OCI-LY3 (cell line): Measurements from ENCODE around the gene SNORC.

ENCODE experiments used
- H2AFZ ChIP-seq: fragments of 200-600, 300-600 bp; shearing (Covaris generic); 2 replicates; pipeline ENCODE4 v1.6.0; 2014; ENCODE audit warnings: antibody characterized with exemption, low read depth, low read length
- H3K27ac ChIP-seq: fragments of 200-600, 300-600 bp; sonication (generic); 2 replicates; pipeline ENCODE4 v1.5.1; 2014; ENCODE audit warnings: mild to moderate bottlenecking, low read length, moderate library complexity, mixed read lengths
- H3K27me3 ChIP-seq: fragments of 200-600, 300-600 bp; sonication (generic); 2 replicates; pipeline ENCODE4 v1.6.1; 2014; ENCODE audit warnings: low read depth, low read length, mixed read lengths
- H3K36me3 ChIP-seq: fragments of 200-600, 300-600 bp; sonication (generic); replicated peaks from 2 replicates; pipeline ENCODE3; 2014; ENCODE audit warnings: low read depth, low read length, mixed read lengths
- H3K4me1 ChIP-seq: fragments of 300-600, 200-600 bp; sonication (generic); 2 replicates; pipeline ENCODE4 v1.6.1; 2014; ENCODE audit warnings: low read length, mixed read lengths
- H3K4me2 ChIP-seq: fragments of 200-600, 300-600 bp; sonication (generic); 2 replicates; pipeline ENCODE4 v1.6.1; 2014; ENCODE audit warnings: low read length, mixed read lengths
- H3K4me3 ChIP-seq: fragments of 300-600, 200-600 bp; sonication (generic); 2 replicates; pipeline ENCODE4 v1.5.1; 2014; ENCODE audit warnings: antibody characterized with exemption, mild to moderate bottlenecking, low read length, moderate library complexity
- H3K79me2 ChIP-seq: fragments of 300-600, 200-600 bp; shearing (Covaris generic); 2 replicates; pipeline ENCODE4 v1.6.1; 2014; ENCODE audit warnings: mild to moderate bottlenecking, low read length, mixed read lengths
- H3K9ac ChIP-seq: fragments of 300-600, 200-600 bp; shearing (Covaris generic); 2 replicates; pipeline ENCODE4 v1.6.0; 2014; ENCODE audit warnings: mild to moderate bottlenecking, low read length, moderate library complexity
- H3K9me3 ChIP-seq: fragments of 200-600, 300-600 bp; shearing (Covaris generic); 2 replicates; pipeline ENCODE4 v1.6.1; 2014; ENCODE audit warnings: low read length, mixed read lengths; ENCODE audit not compliant: insufficient read depth
- H4K20me1 ChIP-seq: fragments of 200-600, 300-600 bp; sonication (generic); 2 replicates; pipeline ENCODE4 v1.6.1; 2016; ENCODE audit warnings: low read length, mixed read lengths; ENCODE audit not compliant: insufficient read depth
- CTCF ChIP-seq: fragments of 200-600, 300-600 bp; sonication (generic); IDR thresholded peaks from 2 replicates; pipeline ENCODE4 v1.5.1; 2014; ENCODE audit warnings: antibody characterized with exemption, low read length, low read depth
- EZH2phosphoT487 ChIP-seq: fragments of 200-600 bp; shearing (Covaris generic); IDR thresholded peaks from 2 replicates; pipeline ENCODE4 v1.6.1; 2018; ENCODE audit warnings: antibody characterized with exemption, mixed run types, low read depth

The SNORC gene

DNA sequence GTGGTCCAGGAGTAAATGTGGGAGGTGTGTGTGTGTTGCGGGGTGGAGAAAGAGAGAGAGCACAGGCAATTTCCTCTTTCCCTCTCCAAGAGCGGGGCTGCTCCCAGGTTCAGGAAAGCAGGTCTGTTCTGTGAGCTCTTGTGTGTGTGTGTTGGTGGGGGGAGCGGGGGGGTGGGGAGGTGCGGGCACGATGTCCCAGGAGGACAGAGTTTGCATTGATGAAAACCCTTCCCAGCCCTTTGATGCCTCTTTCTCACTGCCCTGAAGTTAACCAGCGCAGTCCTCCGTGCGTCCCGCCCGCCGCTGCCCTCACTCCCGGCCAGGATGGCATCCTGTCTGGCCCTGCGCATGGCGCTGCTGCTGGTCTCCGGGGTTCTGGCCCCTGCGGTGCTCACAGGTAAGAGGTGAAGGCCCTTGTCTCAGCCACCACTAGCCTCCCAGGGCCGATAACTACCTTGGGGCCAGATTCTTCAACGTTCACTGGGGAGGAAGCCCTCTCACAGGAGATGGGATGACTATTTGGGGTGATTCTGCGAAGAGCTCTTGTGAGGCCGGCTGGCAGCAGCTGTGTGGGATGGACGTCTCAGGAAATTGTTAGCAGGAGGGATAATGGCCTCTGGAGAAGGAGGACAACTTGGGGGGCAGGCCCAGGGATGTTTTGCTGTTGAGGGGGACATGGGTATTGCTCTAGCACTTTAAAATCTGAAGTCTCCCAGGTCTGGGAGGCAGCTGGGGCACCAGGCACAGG is at the start of gene SNORC:
Gene SNORC (plus strand): TSS at position 247 of the 748 bp plus-strand sequence. CDS start 78 bp downstream, at position 325.
- no peak within 1 kb of the TSS for H3K4me3 ChIP-seq
- H3K4me1 ChIP-seq = no peaks in the 10 kb centered on the region
- H3K36me3 ChIP-seq = no peaks in the 10 kb centered on the region
- no peak within 1 kb of the TSS for H2AFZ ChIP-seq
- no peak within 1 kb of the TSS for H3K9ac ChIP-seq
- no peaks in the 10 kb centered on the region for H3K9me3 ChIP-seq
- TF ChIP-seq EZH2phosphoT487 = no peak
- TF ChIP-seq CTCF = no peak
- H3K79me2 ChIP-seq = no peaks in the 10 kb centered on the region
- H3K27ac ChIP-seq = no peak within 1 kb of the TSS
- no peak within 1 kb of the TSS for H3K4me2 ChIP-seq
- H3K27me3 ChIP-seq = no peaks in the 10 kb centered on the region
- no peaks in the 10 kb centered on the region for H4K20me1 ChIP-seq

- H3K4me3 ChIP-seq = no peak overlapping the region
- no peaks in the 10 kb centered on the region for H3K79me2 ChIP-seq
- no peak overlapping the region for H3K9ac ChIP-seq
- peaks cover 9% of the 10 kb centered on the region for H3K36me3 ChIP-seq
- no peaks in the 10 kb centered on the region for H3K4me1 ChIP-seq
- no peaks in the 10 kb centered on the region for H4K20me1 ChIP-seq
- no peak overlapping the region for H3K4me2 ChIP-seq
- TF ChIP-seq EZH2phosphoT487 (no peak), CTCF (no peak)
- H2AFZ ChIP-seq = no peak overlapping the region
- no peaks in the 10 kb centered on the region for H3K27me3 ChIP-seq
- no peaks in the 10 kb centered on the region for H3K9me3 ChIP-seq
- H3K27ac ChIP-seq = no peak overlapping the region
Measured at GRCh38 chr2:232829988-232830387, 40.1 kb upstream of the SNORC start.

DNA sequence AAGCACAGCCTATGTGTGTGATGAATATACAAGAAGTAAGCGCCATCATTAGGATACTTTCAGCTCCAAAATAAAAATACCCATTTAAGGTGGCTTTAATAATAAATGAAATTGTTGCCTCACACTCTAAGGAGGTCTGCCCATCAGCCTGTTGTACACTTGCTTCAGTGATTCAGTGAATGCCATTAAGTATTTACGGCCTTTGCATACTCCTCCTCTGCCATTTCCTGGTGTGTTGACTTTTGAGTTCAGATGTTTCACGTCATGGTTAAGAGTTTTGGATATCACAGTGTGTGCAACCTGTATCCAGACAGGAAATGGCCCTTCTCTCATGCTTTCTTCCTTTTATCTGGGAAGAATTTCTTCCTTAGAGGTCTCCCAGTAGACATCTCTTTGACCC is 38.6 kb upstream of the SNORC start:
- H3K4me1 ChIP-seq = no peaks in the 10 kb centered on the region
- H3K9ac ChIP-seq = no peak overlapping the region
- H3K27me3 ChIP-seq = no peaks in the 10 kb centered on the region
- H3K4me3 ChIP-seq = no peak overlapping the region
- H4K20me1 ChIP-seq = no peaks in the 10 kb centered on the region
- peaks cover 15% of the 10 kb centered on the region for H3K36me3 ChIP-seq
- H3K9me3 ChIP-seq = no peaks in the 10 kb centered on the region
- no peak overlapping the region for H2AFZ ChIP-seq
- no peak overlapping the region for H3K27ac ChIP-seq
- TF ChIP-seq CTCF = no peak
- TF ChIP-seq EZH2phosphoT487 = no peak
- H3K4me2 ChIP-seq = no peak overlapping the region
- no peaks in the 10 kb centered on the region for H3K79me2 ChIP-seq

DNA sequence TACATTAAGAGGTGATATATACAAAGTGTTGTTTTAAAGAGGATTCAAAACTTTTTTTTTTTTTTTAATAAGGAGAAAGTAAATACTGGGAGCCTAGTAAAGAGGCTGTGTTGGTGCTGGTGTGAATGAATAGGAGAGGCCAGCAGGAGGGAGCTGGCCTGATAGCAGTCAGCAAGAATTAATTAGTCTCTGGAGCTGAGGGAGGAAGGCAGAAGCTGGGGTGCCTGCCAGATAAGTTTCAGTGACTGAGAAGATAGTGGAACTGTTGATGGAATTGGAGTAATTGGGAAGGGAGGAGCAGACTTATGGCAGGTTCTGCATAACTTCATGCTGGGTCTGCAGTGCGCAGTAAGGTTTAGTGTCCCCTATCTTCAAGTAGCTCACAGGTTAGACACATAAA is 36.2 kb upstream of the SNORC start:
- Histone ChIP-seq H3K79me2 (no peaks in the 10 kb centered on the region), H4K20me1 (no peaks in the 10 kb centered on the region), H3K9ac (no peak overlapping the region), H3K36me3 (peaks cover 15% of the 10 kb centered on the region), H3K4me1 (peaks cover 13% of the 10 kb centered on the region), H3K4me2 (no peak overlapping the region), H2AFZ (no peak overlapping the region), H3K4me3 (no peak overlapping the region), H3K27ac (no peak overlapping the region), H3K9me3 (no peaks in the 10 kb centered on the region), H3K27me3 (no peaks in the 10 kb centered on the region)
- TF ChIP-seq EZH2phosphoT487 (no peak), CTCF (no peak)
